IMR-90 (cell line): ENCODE measurements around the gene FAM83F. TPM values are rescaled to one million over a fixed set of nuclear protein-coding genes. Genes with fewer than 3 reads are reported as not detected.

Experiments
- ATAC-seq: fragments of 200-7000 bp; cut with Tn5 transposase; 2 replicates; pipeline ENCODE4 v1.9.1; 2020; ENCODE audit warnings: low read depth, mild to moderate bottlenecking, moderate library complexity
- BruUV-seq: library from RNA; stranded (reverse); fragments of 400-500 nt; replicated peaks from 2 replicates; lab custom pipeline; 2021; lab: Mats Ljungman, UMichigan
- CTCF ChIA-PET: fragments of 300-600 bp; formaldehyde crosslinking; extraction: SDS; loops from one replicate; lab custom pipeline; 2021; ENCODE audit warnings: antibody characterized with exemption; lab: Yijun Ruan, JAX
- POLR2A ChIA-PET: fragments of 300-600 bp; sonication (Branson Sonifier 250); formaldehyde crosslinking; loops from one replicate; lab custom pipeline; 2022; ENCODE audit warnings: antibody characterized with exemption; ENCODE audit not compliant: unreplicated experiment; lab: Charles Lee
- DNase-seq: peaks from one replicate; pipeline ENCODE4 v3.0.0; 2013
- H2AFZ ChIP-seq: replicated peaks from 2 replicates; pipeline ENCODE3; 2013; ENCODE audit warnings: low read length, mild to moderate bottlenecking; ENCODE audit not compliant: poor library complexity
- H2AK5ac ChIP-seq: 2 replicates; pipeline ENCODE4 v1.6.1; 2013; ENCODE audit warnings: low read depth, low read length, inconsistent platforms
- H2AK9ac ChIP-seq: replicated peaks from 2 replicates; pipeline ENCODE3; 2013; ENCODE audit warnings: mild to moderate bottlenecking, low read depth, low read length, moderate library complexity; ENCODE audit not compliant: poor library complexity
- H2BK120ac ChIP-seq: 2 replicates; pipeline ENCODE4 v1.6.1; 2013; ENCODE audit warnings: low read depth, low read length, inconsistent platforms
- H2BK15ac ChIP-seq: 3 replicates; pipeline ENCODE4 v1.6.1; 2013; ENCODE audit warnings: low read depth, low read length, inconsistent platforms
- H2BK20ac ChIP-seq: 2 replicates; pipeline ENCODE4 v1.6.1; 2013; ENCODE audit warnings: low read depth, mild to moderate bottlenecking, inconsistent platforms, low read length, moderate library complexity
- H2BK5ac ChIP-seq: 2 replicates; pipeline ENCODE4 v1.6.1; 2013; ENCODE audit warnings: mild to moderate bottlenecking, low read depth, low read length, inconsistent platforms; ENCODE audit not compliant: poor library complexity, severe bottlenecking
- H3K14ac ChIP-seq: replicated peaks from 2 replicates; pipeline ENCODE4 v1.6.1; 2013; ENCODE audit warnings: low read depth, low read length, inconsistent platforms
- H3K18ac ChIP-seq: 2 replicates; pipeline ENCODE4 v1.6.1; 2013; ENCODE audit warnings: low read depth, low read length, control low read depth
- H3K23ac ChIP-seq: 2 replicates; pipeline ENCODE4 v1.6.1; 2013; ENCODE audit warnings: low read depth, low read length, inconsistent platforms
- H3K27ac ChIP-seq: 2 replicates; pipeline ENCODE4 v1.5.1; 2013; ENCODE audit warnings: mild to moderate bottlenecking, control low read depth, low read length; ENCODE audit not compliant: insufficient read depth
- H3K27me3 ChIP-seq: 2 replicates; pipeline ENCODE4 v1.6.1; 2013; ENCODE audit warnings: low read length; ENCODE audit not compliant: control insufficient read depth, insufficient read depth
- H3K36me3 ChIP-seq: 2 replicates; pipeline ENCODE4 v1.6.1; 2013; ENCODE audit warnings: low read length, mixed read lengths; ENCODE audit not compliant: control insufficient read depth, insufficient read depth
- H3K4ac ChIP-seq: 2 replicates; pipeline ENCODE4 v1.6.1; 2013; ENCODE audit warnings: low read depth, low read length, inconsistent platforms
- H3K4me1 ChIP-seq: 2 replicates; pipeline ENCODE4 v1.6.1; 2013; ENCODE audit warnings: low read length, mixed read lengths; ENCODE audit not compliant: control insufficient read depth, insufficient read depth
- H3K4me2 ChIP-seq: 2 replicates; pipeline ENCODE4 v1.6.1; 2013; ENCODE audit warnings: low read depth, mild to moderate bottlenecking, control low read depth, low read length, moderate library complexity
- H3K4me3 ChIP-seq: 2 replicates; pipeline ENCODE4 v1.5.1; 2013; ENCODE audit warnings: low read depth, mild to moderate bottlenecking, control low read depth, low read length, moderate library complexity; ENCODE audit not compliant: insufficient read depth
- H3K56ac ChIP-seq: 2 replicates; pipeline ENCODE4 v1.6.1; 2013; ENCODE audit warnings: low read length, inconsistent platforms; ENCODE audit not compliant: insufficient read depth; ENCODE audit errors: extremely low read depth
- H3K79me1 ChIP-seq, 2 experiments: 2 replicates each; pipeline ENCODE4 v1.6.1; 2013; ENCODE audit warnings: low read length in 2 of 2, inconsistent platforms in 1 of 2, low read depth in 1 of 2
- H3K9ac ChIP-seq: 2 replicates; pipeline ENCODE4 v1.6.1; 2013; ENCODE audit warnings: low read depth, low read length, control low read depth
- H3K9me1 ChIP-seq: 2 replicates; pipeline ENCODE4 v1.6.1; 2013; ENCODE audit warnings: low read length, inconsistent platforms; ENCODE audit not compliant: insufficient read depth
- H3K9me3 ChIP-seq: 2 replicates; pipeline ENCODE4 v1.6.1; 2013; ENCODE audit warnings: low read length; ENCODE audit not compliant: control insufficient read depth, insufficient read depth
- H4K20me1 ChIP-seq: 2 replicates; pipeline ENCODE4 v1.6.1; 2013; ENCODE audit warnings: low read length, inconsistent platforms; ENCODE audit not compliant: insufficient read depth
- H4K5ac ChIP-seq: 2 replicates; pipeline ENCODE4 v1.6.1; 2013; ENCODE audit warnings: mild to moderate bottlenecking, low read depth, low read length, control low read depth
- H4K8ac ChIP-seq, 2 experiments: 2 replicates each; pipeline ENCODE4 v1.6.1; 2013; ENCODE audit warnings: low read depth in 2 of 2, low read length in 2 of 2, control low read depth in 1 of 2, inconsistent platforms in 1 of 2
- H4K91ac ChIP-seq: 2 replicates; pipeline ENCODE4 v1.6.1; 2013; ENCODE audit warnings: low read depth, low read length, inconsistent platforms; ENCODE audit not compliant: insufficient read depth
- CEBPB ChIP-seq: IDR thresholded peaks from 2 replicates; pipeline ENCODE4 v1.6.1; 2012; ENCODE audit warnings: low read depth, low read length, improper control_type of control experiment
- MAZ ChIP-seq: IDR thresholded peaks from 2 replicates; pipeline ENCODE4 v1.6.1; 2012; ENCODE audit warnings: low read depth, mild to moderate bottlenecking, low read length, improper control_type of control experiment, moderate library complexity, borderline replicate concordance
- MXI1 ChIP-seq: IDR thresholded peaks from 2 replicates; pipeline ENCODE4 v1.6.1; 2012; ENCODE audit warnings: low read depth, mild to moderate bottlenecking, low read length, moderate library complexity, borderline replicate concordance
- POLR2A ChIP-seq: IDR thresholded peaks from 2 replicates; pipeline ENCODE4 v1.6.1; 2012; ENCODE audit warnings: mild to moderate bottlenecking, low read depth, low read length
- RFX5 ChIP-seq: IDR thresholded peaks from 2 replicates; pipeline ENCODE4 v1.8.0; 2012; ENCODE audit warnings: low read depth, mild to moderate bottlenecking, low read length, moderate library complexity
- WGBS, 2 experiments: methylation state at CpG; one replicate each; pipeline versions ENCODE4 v1.1.5 to v1.1.7; 2013; ENCODE audit warnings: missing lambda C conversion rate in 2 of 2; ENCODE audit not compliant: insufficient read length in 1 of 2; ENCODE audit errors: extremely low coverage in 2 of 2; 5-methylcytosine and 5-hydroxymethylcytosine counted together
- dilution Hi-C: fragments of 300-500 bp; cut with HindIII; formaldehyde crosslinking; loops from one replicate; pipeline ENCODE4 v1.14.3; 2018; ENCODE audit warnings: low sequenced_read_pairs; ENCODE audit not compliant: unreplicated experiment
- in situ Hi-C: fragments of 300-500 bp; cut with MboI; formaldehyde crosslinking; loops from 3 replicates; pipeline ENCODE4 v1.14.3; 2019; ENCODE audit warnings: low sequenced_read_pairs, inconsistent platforms, mixed read lengths
- intact Hi-C: fragments of 100-400 bp; cut with micrococcal nuclease; formaldehyde crosslinking; loops from 2 replicates; pipeline ENCODE4 v1.10.0; 2022
- polyA plus RNA-seq, 3 experiments: library from polyadenylated mRNA; depleted of rRNA; stranded (reverse); fragments of >200 nt; gene quantifications; 2 replicates each; pipeline ENCODE4 v1.2.3, GENCODE V29; 2012; ENCODE audit warnings: low replicate concordance in 1 of 3
- total RNA-seq: library from RNA; depleted of rRNA; stranded (reverse); fragments of >200 nt; gene quantifications from 2 replicates; pipeline ENCODE4 v1.2.3, GENCODE V29; 2012
- TF ChIP-seq, protein P1 (sequence below): conservative IDR thresholded peaks from 2 replicates; pipeline ENCODE4 v1.5.1; 2012; ENCODE audit warnings: mild to moderate bottlenecking, low read depth, low read length, improper control_type of control experiment

Gene FAM83F
- total and polyA plus RNA-seq, 2 of the 4 experiments (the other 2 are of a cell fraction), result not detected

DNA sequence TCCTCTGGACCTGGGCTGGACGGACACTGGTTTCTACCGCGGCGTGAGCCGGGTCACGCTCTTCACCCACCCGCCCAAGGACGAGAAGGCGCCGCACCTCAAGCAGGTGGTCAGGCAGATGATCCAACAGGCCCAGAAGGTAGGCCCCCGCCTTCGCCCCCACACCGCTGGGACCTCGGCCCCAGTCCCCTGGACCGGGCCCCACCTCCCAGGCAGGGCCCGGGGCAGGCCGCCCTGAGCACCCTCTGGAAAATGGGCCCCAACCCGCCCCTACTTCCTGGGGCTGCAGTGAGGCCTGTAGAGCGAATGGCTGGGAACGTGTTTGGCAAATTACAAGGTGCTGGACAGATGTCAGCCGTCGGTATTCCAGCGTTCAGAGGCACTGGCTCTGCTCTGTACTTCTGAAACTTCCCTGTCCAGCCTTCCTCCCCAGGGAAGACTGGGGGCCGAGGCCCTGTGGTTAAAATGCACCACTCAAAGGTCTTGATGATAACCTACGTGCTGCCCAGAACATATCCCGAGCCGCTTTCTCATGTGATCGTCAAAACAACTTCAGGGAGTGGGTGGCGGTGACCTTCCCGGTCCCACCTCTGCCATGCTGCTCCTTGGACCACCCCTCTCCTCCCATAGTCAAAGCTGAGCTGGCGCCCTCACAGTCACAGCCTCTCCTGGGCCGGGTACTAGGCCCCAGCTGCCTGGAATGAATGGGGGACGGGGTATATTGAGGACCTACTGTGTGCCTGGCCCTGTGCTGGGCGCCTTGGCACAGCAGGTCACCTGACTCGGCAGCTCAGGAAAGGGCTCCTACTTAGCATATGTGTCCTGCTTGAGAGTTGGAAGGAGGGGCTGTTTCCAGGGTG lies 869 bp downstream of the FAM83F start:
- H3K79me1 ChIP-seq, result no peaks in the 10 kb centered on the region
- no peak overlapping the region for H3K27ac ChIP-seq
- no peak overlapping the region for H2BK5ac ChIP-seq
- in situ Hi-C loops, result no loop called here
- H3K27me3 ChIP-seq, result peaks cover 51% of the 10 kb centered on the region
- CTCF ChIA-PET, result no interaction called here
- no peaks in the 10 kb centered on the region for H3K9me3 ChIP-seq
- H4K20me1 ChIP-seq, result no peaks in the 10 kb centered on the region
- H3K4me2 ChIP-seq, result no peak overlapping the region
- TF ChIP-seq MXI1 (no peak), POLR2A (no peak), CEBPB (no peak), MAZ (no peak), RFX5 (no peak)
- TF ChIP-seq, protein P1, sequence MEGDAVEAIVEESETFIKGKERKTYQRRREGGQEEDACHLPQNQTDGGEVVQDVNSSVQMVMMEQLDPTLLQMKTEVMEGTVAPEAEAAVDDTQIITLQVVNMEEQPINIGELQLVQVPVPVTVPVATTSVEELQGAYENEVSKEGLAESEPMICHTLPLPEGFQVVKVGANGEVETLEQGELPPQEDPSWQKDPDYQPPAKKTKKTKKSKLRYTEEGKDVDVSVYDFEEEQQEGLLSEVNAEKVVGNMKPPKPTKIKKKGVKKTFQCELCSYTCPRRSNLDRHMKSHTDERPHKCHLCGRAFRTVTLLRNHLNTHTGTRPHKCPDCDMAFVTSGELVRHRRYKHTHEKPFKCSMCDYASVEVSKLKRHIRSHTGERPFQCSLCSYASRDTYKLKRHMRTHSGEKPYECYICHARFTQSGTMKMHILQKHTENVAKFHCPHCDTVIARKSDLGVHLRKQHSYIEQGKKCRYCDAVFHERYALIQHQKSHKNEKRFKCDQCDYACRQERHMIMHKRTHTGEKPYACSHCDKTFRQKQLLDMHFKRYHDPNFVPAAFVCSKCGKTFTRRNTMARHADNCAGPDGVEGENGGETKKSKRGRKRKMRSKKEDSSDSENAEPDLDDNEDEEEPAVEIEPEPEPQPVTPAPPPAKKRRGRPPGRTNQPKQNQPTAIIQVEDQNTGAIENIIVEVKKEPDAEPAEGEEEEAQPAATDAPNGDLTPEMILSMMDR, result no peak
- no peaks in the 10 kb centered on the region for H3K36me3 ChIP-seq
- H2BK20ac ChIP-seq, result no peak overlapping the region
- no peak overlapping the region for H3K4me3 ChIP-seq
- H3K18ac ChIP-seq, result no peak overlapping the region
- no peak overlapping the region for H2BK120ac ChIP-seq
- no peak overlapping the region for H3K4ac ChIP-seq
- H3K56ac ChIP-seq, result no peak overlapping the region
- H3K9ac ChIP-seq, result no peak overlapping the region
- ATAC-seq, result no peak
- intact Hi-C loops, result no loop called here
- no peak overlapping the region for H3K23ac ChIP-seq
- H2AK9ac ChIP-seq, result no peak overlapping the region
- no peak overlapping the region for H2AFZ ChIP-seq
- H2BK15ac ChIP-seq, result no peak overlapping the region
- H2AK5ac ChIP-seq, result no peak overlapping the region
- H4K91ac ChIP-seq, result no peak overlapping the region
- no peaks in the 10 kb centered on the region; the same call in 1 of the 2 replicates for H3K9me1 ChIP-seq
- H4K5ac ChIP-seq, result no peak overlapping the region
- POLR2A ChIA-PET, result no interaction called here
- dilution Hi-C loops, result no loop called here
- H3K4me1 ChIP-seq, result peaks cover 4% of the 10 kb centered on the region
- BruUV-seq, result no TSS peak
- WGBS, 2 experiments, result 51% methylated on average over 18 of the region's 35 CpGs; no CpG with 5 or more reads in 1 of the 2 experiments
- H4K8ac ChIP-seq, result no peak overlapping the region
- no peak for DNase-seq
- no peak overlapping the region for H3K14ac ChIP-seq
